Suprapubic skin (tissue), 4 donors: Measurements from ENCODE around the gene SH3GL1. TPM values are rescaled to one million over a fixed set of nuclear protein-coding genes. Genes with fewer than 3 reads are reported as not detected.

ENCODE experiments used
- DNase-seq, 2 donors: peaks; one replicate each; pipeline ENCODE4 v3.0.0-alpha.2; 2019; ENCODE audit warnings: low spot score in 2 of 2
- H3K27ac ChIP-seq: fragments of 200-600 bp; sonication (generic); one replicate; pipeline ENCODE4 v1.5.1; 2019
- H3K27me3 ChIP-seq: fragments of 200-600 bp; sonication (generic); one replicate; pipeline ENCODE4 v1.5.1; 2019
- H3K36me3 ChIP-seq: fragments of 200-600 bp; sonication (generic); one replicate; pipeline ENCODE4 v1.5.1; 2019
- H3K4me1 ChIP-seq: fragments of 200-600 bp; sonication (generic); one replicate; pipeline ENCODE4 v1.5.1; 2019
- H3K4me3 ChIP-seq: fragments of 200-600 bp; sonication (generic); one replicate; pipeline ENCODE4 v1.5.1; 2019; ENCODE audit warnings: mild to moderate bottlenecking
- H3K9me3 ChIP-seq: fragments of 200-600 bp; sonication (generic); one replicate; pipeline ENCODE4 v1.5.1; 2019
- CTCF ChIP-seq, 2 donors: fragments of 200-600 bp in 1 of 2; fragments of 450-650 bp in 1 of 2; sonication (generic) in 1 of 2; IDR thresholded peaks; one replicate each; pipeline ENCODE4 v1.5.1; 2016 to 2019; ENCODE audit warnings: antibody characterized with exemption in 2 of 2, mild to moderate bottlenecking in 1 of 2, moderate library complexity in 1 of 2
- EP300 ChIP-seq: sonication (generic); formaldehyde crosslinking; IDR thresholded peaks from one replicate; pipeline ENCODE4 v1.6.1; 2017; ENCODE audit warnings: antibody characterized with exemption
- POLR2A ChIP-seq, 2 donors: fragments of 450-650 bp; IDR thresholded peaks; one replicate each; pipeline ENCODE4 v1.6.1; 2017; ENCODE audit warnings: antibody characterized with exemption in 2 of 2, mild to moderate bottlenecking in 2 of 2, moderate library complexity in 2 of 2
- POLR2AphosphoS5 ChIP-seq, 3 donors: sonication (generic); formaldehyde crosslinking; IDR thresholded peaks; one replicate each; pipeline ENCODE4 v1.6.1; 2017; ENCODE audit warnings: antibody characterized with exemption in 3 of 3
- WGBS: methylation state at CpG from one replicate; pipeline ENCODE4 v1.1.5; 2018; 5-methylcytosine and 5-hydroxymethylcytosine counted together
- total RNA-seq, 4 donors: library from RNA; depleted of rRNA; stranded (reverse); fragments of >200 nt; gene quantifications; one replicate each; pipeline ENCODE4 v1.1.0, GENCODE V29; 2016

SH3GL1 gene
- total RNA-seq, 4 donors from 2014 or later: 67.0 to 103 (median 81.0) TPM

GRCh38 chr19:4389511-4390016, 10.8 kb downstream of the SH3GL1 start:
- 48% methylated on average over 10 of the region's 17 CpGs for WGBS
- no peaks in the 10 kb centered on the region for H3K9me3 ChIP-seq
- H3K36me3 ChIP-seq: peaks cover 3% of the 10 kb centered on the region
- H3K4me1 ChIP-seq: peaks cover 70% of the 10 kb centered on the region
- DNase-seq: no peak
- no peak for TF ChIP-seq POLR2A (IDR thresholded peaks at IDR 0.05)
- no peak for TF ChIP-seq EP300
- no peak for TF ChIP-seq CTCF (IDR thresholded peaks at IDR 0.05)
- peak in 1 of 3 donors; percentile 7 for TF ChIP-seq POLR2AphosphoS5 (IDR thresholded peaks at IDR 0.05)
- no peaks in the 10 kb centered on the region for H3K27me3 ChIP-seq
- no peak overlapping the region for H3K4me3 ChIP-seq
- peak overlapping the region; percentile 80 for H3K27ac ChIP-seq

GRCh38 chr19:4389064-4389375, 11.3 kb downstream of the SH3GL1 start:
- H3K4me1 ChIP-seq: peaks cover 65% of the 10 kb centered on the region
- no peaks in the 10 kb centered on the region for H3K27me3 ChIP-seq
- no peak overlapping the region for H3K4me3 ChIP-seq
- peak overlapping the region; percentile 80 for H3K27ac ChIP-seq
- no peak for DNase-seq
- no peaks in the 10 kb centered on the region for H3K9me3 ChIP-seq
- peaks cover 3% of the 10 kb centered on the region for H3K36me3 ChIP-seq
- WGBS: 56% methylated on average over 8 of the region's 9 CpGs
- TF ChIP-seq POLR2A (IDR thresholded peaks at IDR 0.05) (no peak), POLR2AphosphoS5 (IDR thresholded peaks at IDR 0.05) (no peak), EP300 (no peak), CTCF (IDR thresholded peaks at IDR 0.05) (no peak)

- H3K27me3 ChIP-seq: no peaks in the 10 kb centered on the region
- TF ChIP-seq CTCF (IDR thresholded peaks at IDR 0.05): no peak
- TF ChIP-seq POLR2AphosphoS5 (IDR thresholded peaks at IDR 0.05): no peak
- no peak for TF ChIP-seq EP300
- TF ChIP-seq POLR2A (IDR thresholded peaks at IDR 0.05): no peak
- H3K36me3 ChIP-seq: peaks cover 8% of the 10 kb centered on the region
- DNase-seq: no peak
- WGBS: 43% methylated on average over 14 of the region's 16 CpGs
- peaks cover 64% of the 10 kb centered on the region for H3K4me1 ChIP-seq
- no peaks in the 10 kb centered on the region for H3K9me3 ChIP-seq
- H3K4me3 ChIP-seq: no peak overlapping the region
- H3K27ac ChIP-seq: peak overlapping the region; percentile 80
Observed at GRCh38 chr19:4388337-4389063, 11.8 kb downstream of the SH3GL1 start.

GRCh38 chr19:4386041-4386782, 14.1 kb downstream of the SH3GL1 start:
- Histone ChIP-seq H3K4me1 (peaks cover 60% of the 10 kb centered on the region), H3K9me3 (no peaks in the 10 kb centered on the region), H3K27me3 (no peaks in the 10 kb centered on the region), H3K36me3 (peaks cover 11% of the 10 kb centered on the region), H3K4me3 (no peak overlapping the region), H3K27ac (no peak overlapping the region)
- no peak for TF ChIP-seq CTCF (IDR thresholded peaks at IDR 0.05)
- WGBS: 69% methylated on average over 13 of the region's 13 CpGs
- no peak for DNase-seq

- Histone ChIP-seq H3K9me3 (no peaks in the 10 kb centered on the region), H3K4me1 (peaks cover 60% of the 10 kb centered on the region), H3K27ac (no peak overlapping the region), H3K36me3 (peaks cover 11% of the 10 kb centered on the region), H3K27me3 (no peaks in the 10 kb centered on the region), H3K4me3 (no peak overlapping the region)
- WGBS: 85% methylated on average over 13 of the region's 15 CpGs
- TF ChIP-seq EP300 (no peak), CTCF (IDR thresholded peaks at IDR 0.05) (no peak), POLR2AphosphoS5 (IDR thresholded peaks at IDR 0.05) (no peak), POLR2A (IDR thresholded peaks at IDR 0.05) (no peak)
- DNase-seq: peak in 1 of 2 donors; percentile 43
Observed at GRCh38 chr19:4385291-4386040, 14.9 kb downstream of the SH3GL1 start.
